NK-92 treated with Interleukin-12 subunit alpha and Interleukin-12 subunit beta, amount 100 ng/mL, for 24 hours (cell line): ENCODE results near the gene REG1B.

Experiments
- DNase-seq: peaks from one replicate; lab custom pipeline; 2025; lab: John Stamatoyannopoulos, UW

Gene REG1B

GRCh38 chr2:79087785-79088364, at the start of gene REG1B:
Gene REG1B, minus strand, starts transcription at chr2:79087993. Its CDS starts 381 bp downstream, at chr2:79087612.
- no peak for DNase-seq

- DNase-seq = no peak
These were observed 43.9 kb upstream of the REG1B start for GRCh38 chr2:79131687-79132086.

GRCh38 chr2:79129804-79130203, 42.0 kb upstream of the REG1B start:
- no peak for DNase-seq

- no peak for DNase-seq
These were observed 41.5 kb upstream of the REG1B start for GRCh38 chr2:79129260-79129659.

GRCh38 chr2:79128406-79128805, 40.6 kb upstream of the REG1B start:
- no peak for DNase-seq

GRCh38 chr2:79125721-79125985, 37.9 kb upstream of the REG1B start:
- DNase-seq = no peak

- no peak for DNase-seq
These were observed 37.3 kb upstream of the REG1B start for GRCh38 chr2:79124907-79125720.

GRCh38 chr2:79122676-79123075, 34.9 kb upstream of the REG1B start:
- DNase-seq = no peak

- no peak for DNase-seq
These were observed 32.5 kb upstream of the REG1B start, which contains the start of gene REG1A for GRCh38 chr2:79120194-79120713. Gene REG1A, plus strand, starts transcription at chr2:79120488. Its CDS starts 374 bp downstream, at chr2:79120862.

- no peak for DNase-seq
These were observed 29.5 kb upstream of the REG1B start for GRCh38 chr2:79116997-79117928.

- no peak for DNase-seq
These were observed 27.2 kb upstream of the REG1B start for GRCh38 chr2:79114797-79115494.

GRCh38 chr2:79112269-79112668, 24.5 kb upstream of the REG1B start:
- no peak for DNase-seq

GRCh38 chr2:79105259-79105658, 17.5 kb upstream of the REG1B start:
- DNase-seq = no peak

- DNase-seq = no peak
These were observed 15.4 kb upstream of the REG1B start for GRCh38 chr2:79103214-79103613.

- no peak for DNase-seq
These were observed 13.2 kb upstream of the REG1B start for GRCh38 chr2:79101024-79101423.

- DNase-seq = no peak
These were observed 12.5 kb upstream of the REG1B start for GRCh38 chr2:79100285-79100684.

- no peak for DNase-seq
These were observed 11.4 kb upstream of the REG1B start for GRCh38 chr2:79099140-79099686.

- DNase-seq = no peak
These were observed 10.1 kb upstream of the REG1B start for GRCh38 chr2:79097843-79098242.

- no peak for DNase-seq
These were observed 2.9 kb upstream of the REG1B start for GRCh38 chr2:79090693-79091092.

GRCh38 chr2:79086255-79086654, 1.5 kb downstream of the REG1B start:
- DNase-seq = no peak

GRCh38 chr2:79085382-79085781, 2.4 kb downstream of the REG1B start:
- no peak for DNase-seq
